ENCODE data around the gene NDUFS2.
A peak's percentile ranks its signal among the peaks of the same experiment; 100 is the strongest.
"Not testable (repeated sequence)": the region's sequence is repeated elsewhere in the genome, so short reads cannot be mapped to it uniquely, and the experiment has no call there.

The NDUFS2 gene

DNA sequence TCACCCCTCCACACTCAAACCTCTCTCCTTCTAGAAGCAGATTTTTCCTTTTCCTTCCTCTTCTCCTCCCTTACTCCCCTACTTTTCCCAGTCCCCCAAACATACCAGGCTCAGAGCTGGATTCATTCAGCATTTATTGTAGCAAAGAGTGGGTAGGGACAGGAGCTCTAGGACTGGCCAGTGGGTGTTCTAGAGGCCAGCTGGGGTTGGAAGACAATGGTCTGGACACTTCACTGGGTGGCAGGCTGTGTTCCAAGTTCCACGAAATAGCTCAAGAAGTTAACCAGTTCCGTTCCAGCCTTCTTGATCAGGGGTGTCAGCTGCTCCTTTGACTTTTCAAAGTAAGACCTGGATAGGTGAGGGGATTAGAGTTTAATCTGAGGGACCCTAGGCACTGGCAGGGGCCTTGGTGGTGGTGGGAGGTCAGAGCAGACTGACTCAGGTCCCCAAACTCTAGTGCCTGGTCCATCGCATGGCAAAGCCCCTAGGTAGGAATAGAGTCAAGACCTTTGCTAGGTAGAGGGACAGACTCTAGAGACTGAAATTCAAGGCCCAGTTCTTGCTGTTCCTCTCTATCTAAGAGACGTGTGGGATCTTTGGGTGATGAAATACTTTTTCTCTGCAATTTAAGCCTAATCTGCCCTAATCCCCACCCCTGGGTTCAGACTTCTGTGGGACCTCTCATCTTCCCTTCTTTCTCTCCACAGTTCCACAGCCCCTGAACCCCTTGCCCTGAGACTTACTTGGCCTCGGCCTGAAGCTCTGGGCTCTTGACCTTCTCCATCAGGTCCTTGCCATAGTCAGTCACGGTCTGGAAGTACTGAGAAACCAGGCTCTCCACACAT lies 20.2 kb downstream of the NDUFS2 start:
- no peak for DNase-seq

GRCh38 chr1:161223805-161224694 lies 21.9 kb downstream of the NDUFS2 start:
- no peak for DNase-seq

- DNase-seq = not testable (repeated sequence)
Measured at GRCh38 chr1:161224695-161225087, 22.5 kb downstream of the NDUFS2 start.

DNA sequence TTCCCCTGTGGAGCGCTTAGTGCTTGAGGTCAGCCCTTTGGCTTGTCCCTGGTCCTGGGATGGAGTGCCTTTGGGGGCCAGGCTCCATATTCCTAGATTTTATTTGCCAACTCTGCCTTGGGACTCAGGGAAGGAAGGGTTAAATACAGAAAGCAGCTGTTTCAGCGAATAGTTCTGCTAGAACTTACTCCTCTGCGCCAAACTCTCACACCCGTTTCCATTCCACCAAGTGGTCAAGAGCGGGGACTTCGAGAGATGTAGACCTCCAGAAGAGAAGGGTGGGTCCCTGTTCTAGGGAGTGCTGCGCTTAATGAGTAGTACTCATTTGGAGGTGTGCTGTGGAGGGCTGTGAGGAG lies 23.0 kb downstream of the NDUFS2 start:
- DNase-seq = no peak

DNA sequence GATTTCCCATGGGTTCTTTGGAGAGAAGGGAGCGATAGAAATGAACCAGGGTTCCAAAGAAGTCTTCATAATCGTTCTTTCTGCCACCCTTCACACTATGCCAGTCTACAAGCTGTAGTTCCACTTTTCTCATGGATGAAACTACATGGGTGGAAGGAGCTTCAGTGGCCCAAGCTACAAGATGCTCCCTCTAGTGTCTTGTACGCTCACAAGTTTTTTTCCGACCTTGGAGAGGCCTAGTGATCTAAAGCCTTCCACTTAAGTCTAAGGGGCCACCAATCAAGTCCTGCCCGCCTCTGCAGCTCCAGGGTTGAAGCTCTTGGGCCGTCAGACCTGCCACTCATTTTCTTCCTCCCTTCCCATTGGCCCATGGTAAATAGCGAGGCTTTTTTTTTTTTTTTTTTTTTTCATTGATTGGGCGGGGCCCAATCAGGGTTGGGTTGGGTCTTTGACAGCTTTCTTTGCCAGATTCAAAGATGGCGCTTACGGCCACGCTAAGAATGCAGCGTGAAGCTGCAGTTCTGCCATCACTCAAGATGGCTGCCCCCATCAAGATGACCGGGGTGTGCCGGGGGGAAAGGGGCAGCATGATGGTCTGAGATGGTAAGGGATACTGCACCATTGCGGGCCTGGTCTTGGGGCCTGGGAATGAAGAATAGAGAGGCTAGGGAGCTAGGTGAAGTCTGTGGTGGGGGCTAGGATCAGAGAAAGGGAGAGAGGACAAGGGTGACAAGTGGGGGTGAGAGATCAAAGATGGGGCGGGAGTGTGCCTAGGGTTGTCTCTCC lies 23.6 kb downstream of the NDUFS2 start, which contains the start of gene TOMM40L:
Gene TOMM40L, plus strand, starts transcription at position 527 of the 786 bp plus-strand sequence. CDS start 430 bp downstream, outside the sequence.
- DNase-seq = peak; percentile 98

- DNase-seq = no peak
Measured at GRCh38 chr1:161226320-161226711, 24.1 kb downstream of the NDUFS2 start.

- no peak for DNase-seq
Measured at GRCh38 chr1:161226759-161227158, 24.6 kb downstream of the NDUFS2 start.

GRCh38 chr1:161227196-161227871 lies 25.2 kb downstream of the NDUFS2 start:
- peak; percentile 64 for DNase-seq

GRCh38 chr1:161228032-161228431 lies 25.9 kb downstream of the NDUFS2 start:
- DNase-seq = no peak

GRCh38 chr1:161229896-161230295 lies 27.7 kb downstream of the NDUFS2 start:
- DNase-seq = no peak

- DNase-seq = no peak
Measured at GRCh38 chr1:161230762-161231161, 28.6 kb downstream of the NDUFS2 start.

GRCh38 chr1:161233102-161233501 lies 30.9 kb downstream of the NDUFS2 start:
- no peak for DNase-seq

DNA sequence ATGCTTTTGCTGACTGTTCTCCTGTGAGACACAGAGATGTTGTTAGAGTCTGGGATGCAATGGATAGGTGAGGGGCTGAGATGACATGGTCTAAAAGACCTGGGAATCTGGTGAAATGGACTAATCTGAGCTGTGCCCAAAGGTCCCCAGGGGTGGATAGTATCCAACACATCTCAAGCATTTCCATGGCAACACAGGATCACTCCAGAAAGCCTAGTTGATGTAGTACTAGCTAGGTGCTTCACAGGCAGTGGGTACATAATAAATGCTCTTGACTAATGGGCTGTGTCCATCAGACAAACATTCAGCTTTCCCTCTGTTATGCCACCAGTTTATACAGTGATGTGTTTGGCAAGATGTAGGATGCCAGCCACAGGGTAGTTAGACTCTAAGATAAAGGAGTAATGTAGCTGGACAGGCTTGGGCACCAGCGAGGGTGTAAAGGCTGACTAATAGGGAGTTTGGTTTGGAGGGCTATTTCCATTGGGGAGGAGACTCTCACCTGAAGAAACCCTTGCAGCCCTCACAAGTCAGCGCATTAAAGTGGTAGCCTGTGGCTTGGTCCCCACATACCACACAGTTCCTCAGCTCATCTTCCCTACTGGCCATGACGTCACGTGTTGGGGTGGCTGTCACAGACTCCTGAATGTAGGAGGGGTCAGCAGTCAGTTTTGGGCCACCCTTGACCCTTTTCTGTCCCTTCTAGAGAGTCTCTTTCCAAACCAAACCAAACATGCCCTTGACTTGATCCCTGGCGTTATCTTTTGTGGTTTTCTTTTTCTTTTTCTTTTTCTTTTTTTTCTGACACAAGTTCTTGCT lies 34.0 kb downstream of the NDUFS2 start:
- DNase-seq = no peak

GRCh38 chr1:161238039-161238473 lies 35.9 kb downstream of the NDUFS2 start, which contains the start of gene NR1I3:
Gene NR1I3 (minus strand): TSS chr1:161238203. CDS start chr1:161236565, 1,638 bp downstream.
- no peak for DNase-seq

GRCh38 chr1:161241682-161242081 lies 39.5 kb downstream of the NDUFS2 start:
- DNase-seq = no peak

DNA sequence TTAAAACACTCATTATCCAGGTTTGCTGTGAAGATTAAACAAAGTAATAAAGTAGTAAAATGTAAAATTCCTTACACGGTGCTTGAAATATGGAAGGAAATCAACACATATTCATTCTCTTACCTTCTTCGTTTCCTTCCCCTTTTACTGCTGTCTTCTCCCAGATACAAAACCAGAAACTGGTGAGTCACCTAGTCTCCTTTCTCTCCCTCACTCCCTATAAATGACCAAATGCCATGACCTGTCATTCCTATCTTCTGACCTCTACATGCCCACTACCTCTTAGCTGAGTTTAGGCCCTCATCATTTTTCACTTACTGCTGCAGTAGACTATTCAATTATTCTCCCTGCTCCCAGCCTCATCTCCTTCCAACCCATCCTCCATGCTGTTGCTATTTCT lies 40.1 kb downstream of the NDUFS2 start:
- DNase-seq = no peak

GRCh38 chr1:161244888-161245287 lies 42.7 kb downstream of the NDUFS2 start:
- no peak for DNase-seq

DNA sequence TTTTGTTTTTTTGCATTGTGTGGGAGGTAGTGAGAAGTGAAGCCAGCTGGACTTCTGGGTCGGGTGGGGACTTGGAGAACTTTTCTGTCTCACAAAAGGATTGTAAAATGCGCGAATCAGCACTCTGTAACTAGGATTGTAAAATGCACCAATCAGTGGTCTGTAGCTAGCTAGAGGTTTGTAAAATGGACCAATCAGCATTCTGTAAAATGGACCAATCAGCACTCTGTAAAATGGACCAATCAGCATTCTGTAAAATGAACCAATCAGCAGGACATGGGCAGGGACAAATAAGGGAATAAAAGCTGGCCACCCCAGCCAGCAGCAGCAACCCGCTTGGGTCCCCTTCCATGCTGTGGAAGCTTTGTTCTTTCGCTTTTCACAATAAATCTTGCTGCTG lies 47.9 kb downstream of the NDUFS2 start:
- DNase-seq = not testable (repeated sequence)

- DNase-seq = no peak
Measured at GRCh38 chr1:161250829-161251228, 48.7 kb downstream of the NDUFS2 start.

- no peak for DNase-seq
Measured at GRCh38 chr1:161251579-161251978, 49.4 kb downstream of the NDUFS2 start.

GRCh38 chr1:161255302-161255701 lies 53.1 kb downstream of the NDUFS2 start:
- DNase-seq = not testable (repeated sequence)
